ENCODE data around the gene EPHA7.

The EPHA7 gene

GRCh38 chr6:93393554-93394074 lies 25.7 kb downstream of the EPHA7 start:
- no peak for DNase-seq (ENCODE audit: low read depth in 2 of 2)

GRCh38 chr6:93392797-93393196 lies 26.6 kb downstream of the EPHA7 start:
- no peak for DNase-seq (ENCODE audit: low read depth in 2 of 2)

GRCh38 chr6:93391965-93392364 lies 27.4 kb downstream of the EPHA7 start:
- DNase-seq (ENCODE audit: low read depth in 2 of 2) = no peak

DNA sequence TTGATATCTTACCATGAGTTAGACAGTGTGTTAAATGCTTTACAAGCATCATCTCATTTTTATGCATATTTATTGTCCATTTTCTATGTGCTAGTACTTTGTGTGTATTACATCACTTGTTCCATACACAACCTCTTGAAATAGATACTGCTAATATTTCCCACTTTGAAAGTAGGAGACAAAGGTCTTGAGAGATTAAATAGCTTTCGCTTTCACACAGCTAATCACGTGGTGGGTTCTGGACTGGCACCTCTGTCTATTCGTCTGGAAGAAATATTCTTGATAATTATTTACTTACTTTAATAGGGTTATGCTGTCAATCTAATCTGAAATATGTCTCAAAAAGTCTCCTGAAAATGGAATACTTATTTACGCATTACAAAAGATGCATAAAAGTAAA lies 30.2 kb downstream of the EPHA7 start:
- no peak for DNase-seq (ENCODE audit: low read depth in 2 of 2)

- DNase-seq (ENCODE audit: low read depth in 2 of 2) = no peak
These were observed 31.3 kb downstream of the EPHA7 start for GRCh38 chr6:93388070-93388469.

- no peak for DNase-seq (ENCODE audit: low read depth in 2 of 2)
These were observed 43.3 kb downstream of the EPHA7 start for GRCh38 chr6:93376026-93376540.

DNA sequence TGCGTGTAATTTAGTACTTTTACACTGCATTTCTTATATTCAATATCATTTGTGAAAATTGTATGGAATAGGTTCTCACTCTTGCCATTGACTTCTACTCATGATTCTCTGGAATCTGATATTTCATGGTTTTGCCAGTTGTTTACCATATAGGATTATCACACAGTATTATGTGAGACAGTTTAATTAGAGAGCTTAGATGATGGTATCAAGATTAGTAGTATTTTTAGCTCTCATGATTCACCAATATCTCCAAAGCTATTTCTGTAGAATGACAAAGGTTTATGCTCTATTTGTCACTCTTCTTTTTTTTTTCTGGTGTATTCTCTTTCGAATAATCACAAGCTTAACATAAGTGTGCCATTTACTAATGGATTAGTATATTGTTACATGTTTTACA lies 45.9 kb downstream of the EPHA7 start:
- DNase-seq (ENCODE audit: low read depth in 2 of 2) = no peak

DNA sequence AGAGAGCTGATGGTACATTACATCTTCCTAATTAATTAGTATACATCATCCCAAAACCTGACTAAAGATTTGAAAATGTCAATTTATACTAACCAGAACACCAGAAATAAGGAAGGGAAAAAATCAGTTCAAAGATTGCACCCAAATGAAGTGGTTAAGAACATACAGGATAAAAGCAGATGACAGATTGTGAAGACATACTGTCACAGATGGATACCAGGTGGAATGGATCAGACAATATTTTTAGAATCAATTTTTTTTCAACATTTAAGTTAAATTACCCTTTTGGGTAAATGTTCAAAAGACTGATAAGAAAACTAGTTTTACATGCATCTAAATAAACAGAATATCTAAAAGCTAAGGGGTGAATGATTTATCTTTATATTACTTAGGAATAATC lies 47.6 kb downstream of the EPHA7 start:
- no peak for DNase-seq (ENCODE audit: low read depth in 2 of 2)

- no peak for DNase-seq (ENCODE audit: low read depth in 2 of 2)
These were observed 49.7 kb downstream of the EPHA7 start for GRCh38 chr6:93369586-93370134.

GRCh38 chr6:93366506-93366905 lies 52.9 kb downstream of the EPHA7 start:
- no peak for DNase-seq (ENCODE audit: low read depth in 2 of 2)

DNA sequence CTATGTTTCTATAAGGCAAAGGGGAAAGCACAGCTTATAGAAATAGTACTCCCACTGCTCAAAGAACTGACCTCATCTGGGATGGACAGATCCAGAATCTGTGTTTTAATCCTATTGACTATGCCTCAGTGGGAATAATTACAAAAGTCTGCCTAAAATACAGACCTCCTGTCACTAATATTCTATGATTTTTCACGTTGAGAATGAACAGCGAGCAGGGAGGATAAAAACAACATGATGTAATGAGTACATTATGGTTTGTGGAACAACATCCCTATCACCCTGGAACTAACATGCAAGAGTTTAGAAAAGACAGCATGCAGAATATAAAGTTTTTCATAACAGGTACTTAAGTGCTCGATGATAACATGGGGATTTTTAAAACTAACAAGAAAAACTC lies 53.9 kb downstream of the EPHA7 start:
- no peak for DNase-seq (ENCODE audit: low read depth in 2 of 2)

DNA sequence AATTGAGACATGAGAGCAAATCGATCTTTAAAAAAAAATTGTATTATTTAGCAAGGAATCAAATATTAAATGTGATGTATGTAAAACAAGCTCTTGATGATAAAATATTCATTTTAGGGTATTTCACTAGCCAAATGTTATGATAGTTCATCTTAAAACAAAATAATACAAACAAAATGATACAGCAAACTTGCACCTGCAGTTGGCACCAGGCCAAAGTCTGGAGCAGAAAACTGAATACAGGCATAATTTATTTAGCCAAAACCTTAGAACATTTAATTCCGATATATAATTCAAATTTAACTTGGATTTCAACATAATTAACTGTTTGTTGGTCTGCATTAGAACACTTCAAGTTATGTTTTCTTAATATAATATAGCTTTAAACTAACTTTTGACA lies 60.9 kb downstream of the EPHA7 start:
- DNase-seq (ENCODE audit: low read depth in 2 of 2) = no peak

DNA sequence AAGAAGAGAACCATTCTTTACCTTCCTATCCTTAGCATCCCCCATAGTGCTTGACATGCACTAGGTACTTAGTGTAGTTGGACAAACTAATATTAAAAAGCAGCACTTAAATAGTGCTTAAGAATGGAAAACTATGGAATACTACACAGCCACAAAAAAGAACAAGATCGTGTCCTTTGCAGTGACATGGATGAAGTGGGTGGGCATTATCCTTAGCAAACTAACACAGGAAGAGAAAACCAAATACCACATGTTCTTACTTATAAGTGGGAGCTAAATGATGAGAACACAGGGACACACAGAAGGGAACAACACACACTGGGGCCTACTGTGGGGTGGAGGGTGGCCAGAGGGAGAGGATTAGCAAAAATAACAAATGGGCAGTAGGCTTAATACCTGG lies 66.8 kb downstream of the EPHA7 start:
- DNase-seq (ENCODE audit: low read depth in 2 of 2) = no peak

DNA sequence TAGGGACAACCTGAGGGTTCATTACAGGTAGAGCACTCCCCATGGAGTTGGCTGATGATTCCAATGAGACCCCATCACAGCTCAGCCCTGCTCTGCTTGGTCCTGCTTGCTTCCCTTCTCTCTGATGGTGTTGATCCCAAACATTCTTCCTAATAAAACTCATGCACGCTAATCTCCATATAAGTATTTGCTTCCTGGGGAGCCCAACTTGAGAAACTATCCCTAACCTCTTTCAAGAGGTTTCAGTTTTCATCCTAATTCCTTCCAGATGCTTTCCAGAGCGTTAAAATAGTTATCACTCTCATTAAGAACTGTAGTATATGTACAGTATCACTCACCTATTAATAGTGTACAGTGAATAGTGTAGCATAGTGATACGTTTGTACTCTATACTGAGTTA lies 68.1 kb downstream of the EPHA7 start:
- no peak for DNase-seq (ENCODE audit: low read depth in 2 of 2)

- no peak for DNase-seq (ENCODE audit: low read depth in 2 of 2)
These were observed 68.6 kb downstream of the EPHA7 start for GRCh38 chr6:93350774-93351173.

- no peak for DNase-seq (ENCODE audit: low read depth in 2 of 2)
These were observed 75.0 kb downstream of the EPHA7 start for GRCh38 chr6:93344333-93344835.

DNA sequence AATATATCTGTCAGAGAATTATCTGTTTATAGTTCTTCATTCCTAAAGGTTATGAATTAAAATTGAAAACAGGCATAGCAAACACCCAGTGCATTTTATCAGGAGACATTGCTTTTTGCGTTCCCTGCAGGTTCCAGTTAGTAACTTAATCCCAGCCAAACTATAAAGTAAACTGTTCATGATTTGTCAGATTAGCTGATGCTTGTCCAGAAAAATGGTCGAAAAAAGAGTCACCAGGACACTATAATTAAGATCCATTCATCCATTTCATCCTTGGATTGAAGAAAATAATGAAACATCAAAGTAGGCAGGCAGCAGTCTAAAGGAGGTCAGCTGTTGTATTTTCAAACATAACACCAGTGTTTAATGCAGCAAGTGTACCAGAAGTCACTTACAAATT lies 75.9 kb downstream of the EPHA7 start:
- no peak for DNase-seq (ENCODE audit: low read depth in 2 of 2)

DNA sequence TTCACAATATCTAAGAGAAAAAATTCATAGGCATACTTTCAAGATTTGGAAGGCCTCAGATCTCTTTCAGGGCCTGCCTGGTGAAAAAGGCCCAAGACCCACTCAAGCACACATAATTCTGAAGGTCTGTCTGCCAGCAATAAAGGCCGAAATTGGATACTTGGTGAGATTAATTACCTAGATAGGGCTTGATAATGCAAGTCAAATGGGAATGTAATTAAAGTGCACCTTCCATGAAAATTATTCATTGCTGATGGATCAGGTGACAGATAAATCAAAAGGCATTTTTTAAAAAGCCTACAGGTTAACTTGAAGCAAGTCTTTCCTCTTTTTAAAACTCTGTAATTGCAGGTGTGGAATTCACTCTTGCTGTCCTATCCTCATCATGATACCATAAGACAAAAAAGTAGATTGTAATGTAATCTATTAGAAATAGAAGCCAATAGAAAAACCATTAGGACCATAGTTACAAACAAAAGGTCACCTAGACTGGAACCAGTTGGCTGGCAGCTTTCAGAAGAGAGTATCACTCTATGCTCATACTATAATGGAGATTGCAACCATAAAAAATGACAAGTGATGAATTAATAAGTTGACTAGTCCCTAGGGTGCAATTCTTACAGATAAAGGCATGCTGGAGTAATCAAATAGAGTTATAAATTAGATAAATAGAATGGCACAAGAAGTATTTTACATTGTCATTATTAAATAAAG lies 77.3 kb downstream of the EPHA7 start:
- no peak for DNase-seq (ENCODE audit: low read depth in 2 of 2)

DNA sequence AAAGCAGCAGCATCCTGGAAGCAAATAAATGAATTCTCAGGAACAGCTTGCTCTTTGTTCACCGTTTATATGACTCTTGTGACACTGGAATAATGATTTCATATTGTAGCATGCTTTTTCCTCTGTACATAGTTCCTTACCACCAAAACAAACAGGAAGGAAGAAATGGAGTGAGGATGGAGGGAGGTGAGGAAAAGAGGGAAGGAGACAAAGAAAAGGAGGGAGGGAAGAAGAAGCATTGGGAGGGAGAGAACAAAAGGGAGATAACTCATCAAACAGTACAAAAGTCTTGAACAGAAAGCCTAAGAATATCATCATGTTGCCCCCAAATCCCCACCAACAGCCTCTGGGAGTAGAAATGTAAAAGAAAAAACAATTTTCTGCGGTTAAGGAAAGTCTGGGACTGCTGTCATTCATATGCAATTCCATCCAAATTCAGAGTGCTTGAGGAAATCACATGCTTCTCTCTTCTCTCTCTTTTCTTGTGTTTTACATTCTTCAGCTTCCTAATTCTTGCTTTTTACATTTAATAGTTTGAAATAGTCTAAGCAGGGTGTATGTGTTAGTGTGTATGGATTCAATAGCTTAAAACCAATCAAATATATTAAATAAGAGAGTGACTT lies 81.5 kb downstream of the EPHA7 start:
- DNase-seq (ENCODE audit: low read depth in 2 of 2) = no peak

DNA sequence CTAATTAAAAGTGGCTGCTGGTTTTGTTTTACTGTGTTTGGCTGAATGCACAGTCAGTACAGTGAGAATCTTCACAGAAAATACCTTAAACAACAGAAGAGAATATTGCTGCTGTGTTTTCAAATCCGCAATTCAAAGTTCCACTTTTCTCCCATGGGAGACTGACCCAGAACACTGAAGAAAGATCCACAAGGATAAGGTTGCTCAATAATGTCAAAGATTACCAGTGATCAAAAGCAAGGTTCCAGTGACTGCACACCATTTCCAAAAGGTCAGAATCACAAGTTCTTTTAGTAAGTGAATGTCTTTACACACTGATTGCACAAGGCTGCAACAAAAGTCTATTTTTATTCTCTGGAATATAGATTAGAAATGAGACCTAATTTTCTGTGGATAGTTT lies 82.3 kb downstream of the EPHA7 start:
- DNase-seq (ENCODE audit: low read depth in 2 of 2) = no peak

DNA sequence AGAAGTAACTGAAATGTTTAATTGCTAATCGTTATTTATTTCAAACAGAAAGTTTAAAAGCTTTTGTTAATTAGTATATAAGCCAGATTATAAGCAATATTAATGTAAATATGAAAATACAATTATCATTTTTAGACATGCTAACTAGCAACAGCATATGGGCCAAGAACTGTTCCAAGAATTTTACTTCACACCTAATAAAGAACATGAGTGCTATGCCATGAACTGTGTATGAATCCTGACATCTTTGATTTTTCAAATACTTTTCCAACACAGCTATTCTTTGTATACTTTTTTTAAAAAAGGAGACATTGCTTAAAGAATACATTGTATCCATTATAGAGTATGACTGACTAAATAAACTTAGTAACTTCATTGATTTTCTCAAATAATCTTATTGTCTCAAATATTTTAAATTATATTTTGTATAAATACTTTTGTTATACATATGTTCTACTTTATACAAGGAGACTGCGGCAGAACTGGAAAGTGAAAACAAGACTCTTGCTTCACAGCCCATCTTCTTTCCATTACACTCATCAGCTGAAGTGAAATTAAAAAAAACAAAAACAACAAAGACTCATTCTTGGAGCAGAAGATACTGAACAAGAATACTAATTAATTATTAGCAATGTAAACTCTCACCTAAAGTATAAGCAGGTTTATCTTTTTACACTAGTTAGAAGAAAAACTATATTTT lies 89.9 kb downstream of the EPHA7 start:
- no peak for DNase-seq (ENCODE audit: low read depth in 2 of 2)

- no peak for DNase-seq (ENCODE audit: low read depth in 2 of 2)
These were observed 91.5 kb downstream of the EPHA7 start for GRCh38 chr6:93327857-93328256.

Data from stimulated activated CD4-positive, alpha-beta T cell treated with anti-CD3 and anti-CD28 coated beads, Interleukin-1b, Interleukin-23, amount 100 ng/mL, for 1 hour (primary cell).